Sciatic nerve (tissue), 2 donors: Measurements from ENCODE around the gene SLC27A4. TPM values are rescaled to one million over a fixed set of nuclear protein-coding genes. Genes with fewer than 3 reads are reported as not detected.

ENCODE experiments used
- ATAC-seq: fragments of 200-7000 bp; cut with Tn5 transposase; one replicate; pipeline ENCODE4 v1.9.1; 2020; ENCODE audit warnings: mild to moderate bottlenecking, moderate library complexity
- DNase-seq: peaks from one replicate; pipeline ENCODE4 v3.0.0-alpha.2; 2020; ENCODE audit warnings: low spot score
- intact Hi-C: fragments of 100-400 bp; cut with DNase I; formaldehyde crosslinking; loops from one replicate; pipeline ENCODE4 v1.14.2; 2022
- total RNA-seq: library from RNA; stranded (reverse); fragmentation: NEBNext Ultra II Directional; extraction: Animal tissue kit (Norgen Biotek cat#: 25700); gene quantifications from one replicate; pipeline ENCODE4 v1.2.1, GENCODE V29; 2021
- donor health status: DM: no; HTN: no; CAD: no.
- donor health status: DM: no; HTN: no; CAD: no.

SLC27A4 gene
- total RNA-seq, 1 donor from 2014 or later, result 13.9 TPM

- intact Hi-C loops, result no loop called here
- ATAC-seq, result no peak
- no peak for DNase-seq
These were observed 45.5 kb downstream of the SLC27A4 start for GRCh38 chr9:128385496-128386460.

- intact Hi-C loops, result no loop called here
- no peak for DNase-seq
- ATAC-seq, result no peak
These were observed 47.8 kb downstream of the SLC27A4 start for GRCh38 chr9:128388150-128388549.

DNA sequence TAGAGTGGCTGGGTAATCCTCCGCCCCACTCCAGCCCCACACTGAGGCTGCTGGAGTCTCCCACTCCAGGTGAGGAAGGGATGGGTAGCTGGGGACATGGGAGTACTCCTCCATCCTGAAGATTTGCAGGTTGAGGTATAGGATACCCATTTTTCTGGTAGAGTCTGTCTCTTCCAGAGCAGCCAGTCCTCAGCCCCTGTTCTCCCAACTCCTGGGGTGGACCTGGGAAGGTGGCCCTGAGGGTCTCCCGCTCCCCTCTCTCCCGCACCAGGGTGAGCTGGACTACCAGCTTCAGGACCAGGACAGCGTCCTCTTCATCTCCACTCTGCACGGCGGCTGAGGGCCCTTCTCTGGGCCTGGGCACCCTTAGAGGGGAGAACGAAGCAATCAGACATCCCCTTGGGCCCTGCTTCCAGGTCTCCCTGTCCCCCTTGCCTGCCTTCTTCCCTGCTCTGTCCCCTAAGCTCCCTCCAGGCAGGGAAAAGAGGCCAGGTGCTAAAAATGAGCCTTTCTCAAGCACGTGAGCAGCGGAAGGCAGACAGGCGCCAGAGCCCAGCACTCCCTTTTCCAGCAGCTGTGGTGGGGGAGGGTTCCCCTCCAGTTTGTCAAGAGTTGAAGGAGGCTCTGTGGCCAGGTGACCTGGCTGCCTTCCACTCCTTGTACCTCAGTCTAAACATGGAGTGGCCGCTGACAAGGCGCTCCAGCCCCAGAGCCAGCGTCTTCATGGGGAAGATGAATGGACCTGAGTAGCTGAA lies 49.2 kb downstream of the SLC27A4 start:
- no peak for ATAC-seq
- no peak for DNase-seq
- intact Hi-C loops, result no loop called here

GRCh38 chr9:128390150-128390812 lies 50.0 kb downstream of the SLC27A4 start:
- DNase-seq, result no peak
- no peak for ATAC-seq
- intact Hi-C loops, result no loop called here

DNA sequence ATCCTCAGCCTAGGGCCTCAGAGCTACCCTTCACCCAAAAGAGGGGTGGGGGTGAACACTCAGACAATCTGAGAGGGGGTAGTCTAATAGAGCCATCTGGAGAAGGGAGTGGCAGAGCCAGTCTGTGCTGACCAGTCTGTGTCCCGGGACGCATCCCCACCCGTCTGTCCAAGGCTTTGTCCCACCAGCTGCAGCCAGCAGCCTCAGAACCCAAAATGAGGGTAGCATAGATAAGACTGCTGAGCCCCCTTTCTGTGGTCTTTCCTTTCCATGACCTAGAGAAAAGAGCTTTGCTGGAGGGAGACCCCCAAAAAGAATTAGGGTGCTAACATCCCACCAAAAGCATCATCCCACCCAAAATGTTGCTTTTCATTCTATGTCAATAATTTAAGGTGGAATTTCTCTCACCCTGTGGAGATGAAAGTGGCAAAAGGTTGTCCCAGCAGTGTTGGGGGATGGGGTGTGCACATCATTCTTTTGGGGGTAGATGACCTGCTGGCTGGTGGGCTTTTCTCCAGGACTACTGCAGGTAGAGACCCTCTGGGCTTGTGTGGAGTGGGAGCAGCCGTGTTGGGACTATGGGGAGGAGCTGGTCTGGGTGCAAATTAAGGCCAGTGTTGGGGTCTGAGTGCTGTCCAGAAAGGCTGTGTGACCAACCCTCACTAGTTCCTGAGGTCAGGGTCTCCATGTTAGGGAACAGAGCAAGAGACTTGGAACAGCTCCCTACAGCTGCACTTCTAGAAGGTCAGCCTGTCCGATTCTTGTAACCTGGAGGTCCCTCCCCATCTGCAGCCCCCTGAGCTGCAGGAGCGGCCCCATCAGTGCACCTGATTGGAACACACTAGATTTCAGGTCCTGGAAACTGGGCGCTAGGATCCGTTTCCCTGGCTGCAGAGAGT lies 50.7 kb downstream of the SLC27A4 start:
- ATAC-seq, result no peak

DNA sequence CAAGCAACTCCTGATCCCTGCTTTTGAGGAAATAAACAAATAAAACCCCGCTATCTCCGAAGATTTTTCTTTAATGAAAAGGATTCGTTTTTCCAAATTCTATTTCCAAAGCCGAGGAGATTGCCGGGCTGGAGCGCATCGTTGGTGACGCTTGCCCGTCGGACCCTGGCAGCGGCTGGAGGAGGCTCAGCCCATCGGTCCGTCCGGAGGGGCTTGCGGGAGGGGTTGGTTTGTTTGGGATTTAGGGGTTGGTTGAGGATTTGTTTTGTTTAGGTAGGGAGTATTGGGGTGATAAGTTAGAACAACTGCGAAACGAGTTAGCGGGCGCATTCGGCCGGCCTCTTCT lies 51.6 kb downstream of the SLC27A4 start:
- intact Hi-C loops, result no loop called here
- DNase-seq (no peak), ATAC-seq (no peak)

More for the DNA sequence above, 50.7 kb downstream of the SLC27A4 start:
- no peak for DNase-seq
- intact Hi-C loops, result no loop called here

GRCh38 chr9:128392302-128393144 lies 52.2 kb downstream of the SLC27A4 start:
- intact Hi-C loops, result no loop called here
- DNase-seq, result no peak
- no peak for ATAC-seq

DNA sequence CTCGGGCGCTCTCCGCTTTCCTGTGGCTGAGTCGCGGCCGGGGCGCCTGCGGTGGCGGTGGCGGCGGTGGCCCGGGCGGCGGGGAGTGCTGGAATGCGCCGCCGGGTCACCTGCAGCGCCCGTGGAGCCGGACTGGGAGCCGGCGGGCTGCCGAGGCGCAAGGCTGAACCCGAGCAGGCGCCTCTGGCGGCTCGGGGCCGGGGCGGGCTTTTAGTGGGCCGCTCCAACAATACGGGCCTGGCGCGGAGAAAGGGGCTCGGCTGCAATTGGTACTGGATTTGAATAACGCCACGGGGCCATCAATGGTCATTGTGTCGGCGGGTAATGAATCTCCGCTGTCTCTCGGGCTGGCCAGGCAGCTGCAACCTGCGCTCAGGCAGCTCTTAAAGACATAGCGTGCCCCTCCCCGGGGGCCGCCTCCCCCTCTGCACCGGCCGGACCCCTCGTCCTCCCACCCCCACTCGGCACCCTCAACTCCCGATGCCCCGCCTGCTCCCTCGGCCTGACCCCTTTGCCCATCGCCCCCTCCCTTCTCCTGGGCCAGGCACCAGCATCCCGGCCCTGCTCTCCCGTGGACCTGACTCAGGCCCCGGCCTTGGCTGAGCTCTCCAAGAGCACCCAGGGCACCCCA lies 52.9 kb downstream of the SLC27A4 start:
- intact Hi-C loops, result no loop called here
- ATAC-seq (no peak), DNase-seq (no peak)

DNA sequence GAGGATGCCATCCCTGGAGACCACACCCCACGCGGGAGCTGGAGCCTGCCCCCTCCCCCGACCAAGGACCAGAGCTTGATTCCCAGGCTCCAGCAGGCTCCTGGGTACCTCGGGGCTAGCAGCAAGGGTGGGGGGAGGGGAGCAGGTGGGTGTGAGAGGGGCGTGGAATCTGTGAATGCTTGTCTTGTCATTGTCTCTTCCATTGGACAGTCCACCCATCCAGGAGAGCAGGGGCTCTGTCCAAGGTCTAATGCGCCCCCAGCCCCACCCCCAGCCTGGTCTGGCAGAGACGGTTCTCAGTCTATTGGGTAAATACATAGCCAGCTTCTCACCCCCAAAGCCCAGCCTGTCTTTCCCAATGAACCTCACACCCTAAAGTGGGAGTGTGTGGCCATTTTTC lies 53.6 kb downstream of the SLC27A4 start:
- ATAC-seq, result no peak
- DNase-seq, result no peak
- intact Hi-C loops, result no loop called here

DNA sequence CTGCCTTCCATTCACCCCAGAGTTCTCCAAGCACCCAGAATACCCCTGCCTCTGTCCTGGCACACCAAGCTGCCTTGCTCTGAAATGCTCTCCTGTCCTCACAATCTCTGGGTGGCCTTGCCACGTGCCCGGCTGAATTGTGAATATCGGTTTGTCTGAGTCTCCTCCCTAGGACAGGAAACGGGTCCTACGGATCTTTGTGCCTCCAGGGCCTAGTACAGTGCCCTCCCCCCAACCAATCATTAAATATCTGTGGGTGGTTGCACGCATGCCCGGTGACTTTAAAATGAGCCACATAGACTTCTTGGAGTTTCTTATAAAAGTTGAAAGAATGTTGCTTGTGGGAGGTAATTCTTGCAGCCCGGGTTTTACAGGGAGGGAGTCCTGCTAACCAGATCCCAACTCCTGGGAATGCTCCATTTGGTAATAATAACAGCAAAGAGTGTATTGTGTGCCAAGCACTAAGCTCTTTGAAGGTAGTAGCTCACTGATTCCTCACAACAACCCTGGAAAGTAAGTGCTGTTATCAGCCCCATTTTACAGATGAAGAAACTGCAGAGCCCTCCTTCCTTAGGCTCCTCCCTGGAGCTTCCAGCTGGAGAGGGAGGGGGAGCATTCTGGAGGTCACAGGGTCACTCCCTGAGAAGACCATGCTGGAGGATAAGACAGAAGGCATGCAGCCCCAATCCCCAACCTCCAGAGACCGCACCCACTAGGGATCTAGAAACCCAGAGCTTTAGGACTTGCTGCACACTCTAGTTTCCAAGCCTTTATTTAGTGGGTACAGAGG lies 54.2 kb downstream of the SLC27A4 start:
- ATAC-seq, result no peak
- no peak for DNase-seq
- intact Hi-C loops, result no loop called here

DNA sequence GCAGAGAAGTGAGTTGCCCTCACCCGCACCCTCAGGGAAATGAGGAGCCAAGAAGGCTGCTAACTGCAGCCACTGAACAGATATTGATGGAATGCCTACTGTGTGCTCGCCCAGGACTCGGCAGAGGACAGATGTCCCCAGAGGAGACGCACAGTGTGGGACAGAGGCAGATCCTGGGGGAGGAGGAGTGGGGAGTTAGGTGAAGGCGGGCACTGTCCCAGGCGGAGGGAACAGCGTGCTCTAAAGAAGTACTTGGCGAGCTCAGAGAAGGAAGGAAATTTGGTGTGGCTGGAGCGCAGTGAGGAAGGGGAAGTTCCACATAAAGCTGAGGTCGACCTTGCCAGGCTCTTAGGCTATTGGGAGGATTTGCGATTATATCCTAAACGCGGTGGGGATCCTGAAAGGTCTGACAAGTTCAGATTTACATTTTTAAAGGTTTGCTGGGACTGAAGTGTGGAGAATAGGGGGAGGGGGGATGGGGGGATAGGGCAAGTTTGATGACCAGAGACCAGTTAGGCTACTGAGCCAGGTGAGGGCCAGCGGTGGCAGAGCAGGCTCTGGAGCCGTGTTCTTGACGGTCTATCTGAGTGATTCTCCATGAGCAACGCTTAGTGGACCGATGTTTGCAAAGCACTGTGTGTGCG lies 56.8 kb downstream of the SLC27A4 start:
- ATAC-seq (peak; percentile 60), DNase-seq (no peak)
- intact Hi-C loops, result no loop called here

GRCh38 chr9:128397831-128398230 lies 57.5 kb downstream of the SLC27A4 start:
- DNase-seq, result no peak
- ATAC-seq, result peak; percentile 28
- intact Hi-C loops, result no loop called here

- DNase-seq, result no peak
- intact Hi-C loops, result no loop called here
- ATAC-seq, result no peak
These were observed 59.5 kb downstream of the SLC27A4 start for GRCh38 chr9:128399861-128400260.

- DNase-seq, result no peak
- intact Hi-C loops, result no loop called here
- no peak for ATAC-seq
These were observed 64.2 kb downstream of the SLC27A4 start for GRCh38 chr9:128404560-128404959.

DNA sequence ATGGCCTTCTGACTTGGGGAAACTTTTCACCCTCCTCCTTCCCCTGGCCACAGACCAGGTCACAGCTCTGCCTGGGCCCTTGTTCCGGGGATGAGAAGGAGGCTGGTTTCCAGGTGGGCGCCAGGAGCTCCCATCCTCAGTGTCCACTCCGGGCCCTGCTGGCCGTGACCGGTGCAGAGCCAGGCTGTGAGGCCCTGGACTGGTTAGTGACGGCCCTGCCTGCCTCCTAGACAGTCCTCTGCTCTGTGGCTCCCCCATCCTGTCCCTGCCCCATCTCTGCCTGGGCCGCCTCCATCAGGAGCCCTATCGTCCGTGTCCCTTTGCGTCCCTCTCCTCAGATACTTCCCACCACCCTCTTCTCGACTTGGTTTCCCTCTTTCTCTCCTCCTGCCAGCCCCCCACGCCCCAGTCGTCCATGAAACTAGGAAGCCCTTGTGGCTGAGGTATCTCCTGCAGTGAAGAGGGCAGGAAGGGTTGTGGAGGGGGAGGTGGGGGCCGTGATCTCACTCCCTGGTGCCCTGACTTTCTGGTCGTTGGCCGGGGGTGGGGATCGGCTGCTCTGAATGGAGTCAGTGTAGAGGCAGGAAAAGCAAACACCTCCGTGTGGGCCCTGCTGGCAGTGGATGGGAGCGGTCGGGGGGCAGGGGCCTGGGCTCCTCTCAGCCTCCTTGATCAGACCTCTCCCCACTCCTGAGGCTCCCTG lies 64.9 kb downstream of the SLC27A4 start:
- intact Hi-C loops, result no loop called here

DNA sequence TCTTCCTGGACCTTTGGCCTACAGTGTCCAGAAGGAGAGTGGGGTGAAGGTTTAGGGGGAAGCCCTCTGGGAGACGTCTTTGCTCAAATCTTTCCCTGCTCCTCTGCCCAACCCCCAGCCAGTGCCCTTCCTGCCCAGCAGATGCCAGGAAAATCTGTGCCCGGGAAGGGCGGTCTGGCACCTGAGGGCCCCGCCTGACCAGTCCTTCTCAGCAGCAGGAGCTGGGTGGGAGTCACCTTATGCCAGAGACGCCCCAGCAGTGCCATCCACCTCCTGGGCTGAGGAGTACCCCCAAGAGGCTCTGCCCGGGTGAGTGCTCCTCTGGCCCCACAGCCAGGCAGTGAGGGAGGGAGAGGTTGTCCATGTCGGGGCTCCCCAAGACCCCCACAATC lies 65.4 kb downstream of the SLC27A4 start:
- no peak for ATAC-seq
- DNase-seq, result no peak
- intact Hi-C loops, result no loop called here

More for the DNA sequence above, 64.9 kb downstream of the SLC27A4 start:
- peak; percentile 45 for ATAC-seq
- no peak for DNase-seq
